NCI-H524 treated with DMSO at 0.1 percent for 48 hours (cell line): ENCODE results near the gene OR4S1.
"Not testable (repeated sequence)": the region's sequence is repeated elsewhere in the genome, so short reads cannot be mapped to it uniquely, and the experiment has no call there.

Experiments used
- DNase-seq: peaks from one replicate; lab custom pipeline; 2025; lab: John Stamatoyannopoulos, UW

Gene OR4S1

GRCh38 chr11:48305923-48306322, at the start of gene OR4S1:
OR4S1 (plus strand) TSS chr11:48306223; CDS start chr11:48306223, 0 bp downstream.
- DNase-seq = no peak

GRCh38 chr11:48261600-48261999, 44.4 kb upstream of the OR4S1 start:
- DNase-seq = no peak

GRCh38 chr11:48263423-48263911, 42.6 kb upstream of the OR4S1 start, which contains the start of gene OR4X1:
OR4X1 (plus strand) TSS chr11:48263861; CDS start chr11:48263861, 0 bp downstream.
- DNase-seq = no peak

GRCh38 chr11:48270621-48271020, 35.4 kb upstream of the OR4S1 start:
- DNase-seq = no peak

GRCh38 chr11:48272606-48273005, 33.4 kb upstream of the OR4S1 start:
- no peak for DNase-seq

- peak; percentile 1 for DNase-seq
Observed at GRCh38 chr11:48307760-48308386, 1.9 kb downstream of the OR4S1 start.

- not testable (repeated sequence) for DNase-seq
Observed at GRCh38 chr11:48313590-48313989, 7.6 kb downstream of the OR4S1 start.

GRCh38 chr11:48319813-48320212, 13.8 kb downstream of the OR4S1 start:
- DNase-seq = not testable (repeated sequence)

- not testable (repeated sequence) for DNase-seq
Observed at GRCh38 chr11:48324620-48325019, 18.6 kb downstream of the OR4S1 start, which contains the start of gene OR4C3. OR4C3 (plus strand) TSS chr11:48324920; CDS start chr11:48325022, 102 bp downstream.

GRCh38 chr11:48341466-48341865, 35.4 kb downstream of the OR4S1 start:
- no peak for DNase-seq

- not testable (repeated sequence) for DNase-seq
Observed at GRCh38 chr11:48342505-48342904, 36.5 kb downstream of the OR4S1 start.

GRCh38 chr11:48346286-48346685, 40.3 kb downstream of the OR4S1 start:
- not testable (repeated sequence) for DNase-seq

- DNase-seq = no peak
Observed at GRCh38 chr11:48354013-48354412, 48.0 kb downstream of the OR4S1 start.

- no peak for DNase-seq
Observed at GRCh38 chr11:48354677-48355076, 48.7 kb downstream of the OR4S1 start.
